CD1c-positive myeloid dendritic cell (primary cell): Measurements from ENCODE around the gene HOXB3.
A peak's percentile ranks its signal among the peaks of the same experiment; 100 is the strongest.

Experiments
- DNase-seq: peaks from one replicate; pipeline ENCODE4 v3.0.0-alpha.2; 2016; ENCODE audit errors: extremely low spot score

Gene HOXB3

GRCh38 chr17:48589831-48590606, at the start of gene HOXB3:
TSS of gene HOXB3 (minus strand) at chr17:48590241. CDS start at chr17:48552474, 37,767 bp downstream.
- no peak for DNase-seq

DNA sequence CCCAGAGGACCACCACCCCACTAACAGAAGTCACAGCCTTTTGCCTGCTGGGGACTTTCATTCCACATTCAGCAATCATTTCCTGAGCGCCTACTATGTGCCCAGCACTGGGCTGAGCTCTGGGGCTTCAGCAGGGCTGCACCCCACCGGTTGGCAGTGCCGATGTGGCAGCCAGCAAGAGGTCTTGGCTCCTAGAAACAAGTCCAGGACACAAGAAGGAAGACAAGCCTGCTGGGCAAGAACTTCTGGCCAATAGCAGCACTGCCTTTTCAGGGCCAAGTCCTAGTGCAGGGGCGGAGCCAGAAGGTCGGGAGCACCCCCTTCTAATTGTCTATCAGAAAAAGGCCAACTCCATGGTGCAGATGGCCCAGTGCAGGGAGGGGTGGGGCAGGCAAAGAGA, 49.1 kb upstream of the HOXB3 start:
- no peak for DNase-seq

DNA sequence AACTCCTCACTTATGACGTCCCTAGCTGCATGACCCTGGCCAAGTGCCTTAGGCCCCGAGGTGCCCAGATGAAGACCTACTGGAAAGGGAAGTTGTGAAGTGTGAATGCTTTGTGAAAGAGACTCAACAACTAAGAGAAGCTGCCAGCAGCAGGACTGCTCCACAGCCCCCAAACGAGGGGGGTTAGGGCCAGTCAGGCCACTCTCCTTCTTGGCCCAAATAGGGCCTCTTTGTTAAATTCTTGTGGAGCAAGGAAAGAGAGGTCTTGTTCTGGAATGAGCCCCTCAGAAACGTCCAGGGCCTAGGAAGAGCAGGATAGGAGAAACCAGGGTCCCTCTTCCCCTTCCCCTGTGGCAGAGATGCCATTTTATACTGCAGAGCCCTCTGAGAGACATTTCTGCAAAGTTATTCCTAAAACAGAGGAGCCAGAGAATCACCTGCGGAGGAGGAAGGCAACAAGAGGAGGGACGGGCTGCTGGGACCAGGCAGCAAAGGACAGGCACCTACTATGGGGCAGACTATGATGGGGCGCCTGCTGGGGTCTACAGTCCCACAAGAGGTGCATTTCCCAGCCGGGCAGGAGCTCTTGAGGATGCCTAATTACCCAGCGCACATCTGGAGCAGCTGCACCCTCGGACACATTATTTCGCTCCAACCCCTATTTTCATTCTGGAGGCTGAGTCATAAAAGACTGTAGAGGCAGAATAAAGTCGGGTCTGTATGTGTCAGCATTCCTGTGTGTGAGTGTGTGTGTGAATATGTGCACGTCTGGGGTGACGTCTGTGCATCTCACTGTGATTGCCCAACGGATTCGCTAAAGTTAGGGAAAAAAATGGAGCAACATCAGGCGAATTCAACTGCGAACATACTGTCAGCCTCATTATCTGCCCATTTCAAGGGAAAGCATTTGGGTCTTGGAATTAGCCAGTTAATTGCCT, 47.6 kb upstream of the HOXB3 start:
- no peak for DNase-seq

- DNase-seq = peak; percentile 66
Measured at GRCh38 chr17:48636177-48637018, 46.4 kb upstream of the HOXB3 start.

GRCh38 chr17:48634493-48635208, 44.6 kb upstream of the HOXB3 start:
- no peak for DNase-seq

DNA sequence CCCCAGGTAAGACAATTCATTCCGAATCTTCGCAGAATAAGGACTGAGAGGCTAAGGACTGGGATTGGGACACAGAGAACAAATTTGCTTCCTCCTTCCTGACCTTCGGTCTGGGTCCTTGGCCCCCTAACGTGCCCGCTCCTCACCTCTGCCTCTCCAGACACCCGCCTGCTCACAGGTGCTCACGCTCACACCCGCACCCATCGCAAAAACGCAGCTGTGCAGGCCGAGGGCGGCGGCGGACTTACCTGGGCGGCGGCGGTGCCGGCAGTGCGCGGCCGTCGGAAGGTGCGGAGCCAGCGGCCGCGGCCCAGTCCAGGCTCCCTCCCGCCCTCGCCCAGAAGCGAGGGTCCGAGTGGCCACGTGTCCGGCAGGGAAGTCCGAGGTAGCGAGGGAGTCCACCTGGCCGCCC, 43.2 kb upstream of the HOXB3 start:
- DNase-seq = no peak

GRCh38 chr17:48632579-48633265, 42.7 kb upstream of the HOXB3 start:
- DNase-seq = no peak

- no peak for DNase-seq
Measured at GRCh38 chr17:48631693-48632578, 41.9 kb upstream of the HOXB3 start.

GRCh38 chr17:48630925-48631692, 41.1 kb upstream of the HOXB3 start:
- no peak for DNase-seq

GRCh38 chr17:48630009-48630924, 40.2 kb upstream of the HOXB3 start:
- no peak for DNase-seq

GRCh38 chr17:48629411-48629759, 39.3 kb upstream of the HOXB3 start:
- DNase-seq = no peak

DNA sequence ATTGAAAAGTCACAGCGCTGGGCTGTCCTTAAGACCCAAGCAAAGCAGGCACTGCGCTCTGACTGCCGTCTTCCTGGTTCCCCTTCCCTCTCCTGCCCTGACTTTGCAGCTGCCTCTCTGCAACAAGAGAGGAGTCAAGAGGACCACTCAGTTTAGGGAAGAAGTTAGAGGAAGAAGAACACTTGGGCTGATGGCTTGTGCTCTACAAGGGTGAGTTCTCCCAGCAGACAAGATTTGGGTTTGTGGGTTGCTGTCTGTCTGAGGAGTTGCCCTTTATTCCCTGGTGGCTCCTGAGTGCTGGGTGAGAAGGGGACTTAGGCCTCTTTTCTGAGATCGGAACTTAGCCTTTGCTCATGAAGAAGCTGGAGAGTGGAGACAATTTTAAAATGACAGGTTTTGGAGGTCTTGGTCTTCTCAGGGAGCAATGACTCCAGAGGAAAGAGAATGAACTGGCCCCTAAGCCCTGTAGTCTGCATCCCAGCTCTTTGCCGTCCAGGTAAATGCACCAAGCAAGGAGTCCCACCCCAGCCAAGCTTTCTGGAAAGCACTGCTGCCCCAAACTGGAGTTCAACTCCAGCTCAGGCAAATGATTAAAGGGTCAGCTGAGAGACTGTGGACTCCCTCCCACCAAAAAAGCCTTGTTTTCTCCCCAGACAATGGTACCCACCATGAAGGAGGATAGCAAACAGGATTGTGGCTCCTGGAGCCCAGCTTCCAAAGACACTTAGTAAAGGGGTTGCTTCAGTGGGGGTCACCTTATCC, 38.8 kb upstream of the HOXB3 start:
- peak; percentile 34 for DNase-seq

DNA sequence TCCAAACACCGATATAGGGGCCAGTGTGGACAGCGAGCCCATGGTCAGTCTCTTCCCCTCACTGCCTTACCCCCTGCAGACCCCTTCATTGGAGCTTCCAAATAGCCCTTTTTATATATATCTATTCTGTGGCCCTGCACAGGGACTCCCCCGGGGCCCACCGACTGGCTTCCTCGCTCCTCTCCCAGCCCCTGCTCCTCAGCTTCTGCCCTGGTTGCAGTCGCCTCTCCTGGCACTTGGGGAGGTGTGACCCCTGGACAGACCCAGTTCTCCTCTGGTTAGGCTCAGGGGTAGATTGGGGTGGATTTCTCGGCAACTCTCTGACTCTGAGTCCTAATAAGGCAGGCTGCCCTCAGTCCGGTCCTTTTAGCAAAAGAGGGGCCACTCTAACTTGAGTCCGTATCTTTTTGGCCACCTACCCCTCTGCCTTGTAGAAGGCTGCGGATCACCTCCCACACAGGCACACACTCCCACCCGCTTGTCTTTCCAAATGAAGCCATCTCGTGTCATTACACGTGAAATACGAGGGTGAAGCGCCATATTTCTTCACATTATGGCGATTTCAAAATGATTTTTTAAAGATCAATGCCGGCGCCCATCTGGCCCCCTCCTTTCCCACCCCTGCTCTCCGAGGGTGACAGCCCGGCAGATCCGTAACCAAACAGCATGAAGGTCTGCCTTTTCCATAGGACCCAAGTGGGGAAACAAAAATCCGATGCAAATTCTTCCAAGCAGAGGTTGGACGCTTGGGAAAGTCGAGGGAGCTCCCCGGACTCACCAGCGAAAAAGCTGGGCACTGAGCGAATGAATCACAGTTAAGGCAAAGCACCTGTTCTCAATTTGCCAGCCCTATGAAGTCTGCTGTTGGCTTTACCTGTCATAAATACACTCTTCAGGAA, 37.8 kb upstream of the HOXB3 start:
- no peak for DNase-seq

DNA sequence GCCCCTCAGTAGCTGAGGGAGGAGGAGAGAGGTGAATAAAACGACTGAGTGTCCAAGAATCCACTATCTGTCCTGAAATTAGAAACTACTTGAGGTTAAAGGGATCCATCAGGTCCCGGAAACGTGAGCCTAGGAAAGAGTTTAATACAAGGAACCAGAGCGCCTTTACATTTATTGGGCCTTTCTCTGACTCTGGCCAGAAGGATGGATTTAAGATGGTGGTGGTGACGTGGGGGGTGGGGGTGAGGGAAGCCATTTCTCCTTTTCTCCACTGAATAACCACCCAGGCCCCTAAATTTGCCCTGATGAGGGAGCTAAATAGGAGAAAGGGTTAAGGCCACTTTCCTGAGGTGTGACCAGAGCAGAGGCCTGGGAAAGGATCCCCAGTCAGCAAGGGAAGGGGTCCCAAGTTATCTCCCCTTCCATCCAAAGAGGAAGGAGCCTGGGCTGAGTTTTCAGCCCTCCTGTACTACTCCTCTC, 37.1 kb upstream of the HOXB3 start:
- no peak for DNase-seq

DNA sequence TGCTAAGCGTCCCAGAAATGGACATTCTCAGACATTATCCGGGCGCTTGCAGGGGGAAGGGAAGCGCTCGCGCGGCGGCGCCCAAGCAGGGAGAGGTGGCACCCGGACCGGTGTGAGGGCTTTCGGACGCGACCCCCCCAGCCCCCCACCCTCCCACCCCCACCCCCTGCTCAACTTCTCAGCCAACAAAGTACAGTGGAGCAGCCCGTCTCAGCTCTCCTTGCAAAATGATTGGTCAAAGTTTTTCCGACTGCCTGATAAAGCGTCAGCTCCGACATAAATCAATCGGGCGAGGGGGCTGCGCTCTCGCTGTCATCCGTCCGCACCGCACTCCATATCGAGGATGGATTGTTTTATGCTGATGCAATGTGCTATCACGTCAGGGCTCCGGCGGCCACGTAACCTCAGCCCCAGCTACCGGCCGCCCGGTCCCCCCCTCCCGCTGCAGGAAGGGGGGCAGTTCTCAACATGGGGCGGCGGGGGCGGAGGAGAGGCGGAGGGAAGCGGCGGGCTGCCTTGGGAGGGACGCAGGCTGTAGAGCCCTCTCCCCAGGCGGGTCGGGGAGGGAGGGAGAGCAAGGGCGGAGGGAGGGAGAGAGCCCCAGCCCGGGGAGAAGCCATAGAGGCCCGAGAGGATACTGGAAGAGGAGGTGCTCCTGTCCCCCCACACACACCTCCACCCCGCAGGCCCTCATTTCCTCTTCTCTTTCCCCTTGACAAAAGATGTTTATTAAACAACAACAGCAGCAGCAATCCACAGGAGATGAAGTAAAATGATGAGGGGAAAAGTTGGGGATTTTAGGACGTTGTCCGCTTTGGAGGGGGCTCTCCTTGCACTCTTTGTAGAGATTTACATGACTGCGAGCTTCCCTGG, 36.4 kb upstream of the HOXB3 start, which contains the start of gene HOXB9:
HOXB9 (minus strand) TSS at position 114 of the 873 bp plus-strand sequence; CDS start at position 25, 89 bp downstream.
- no peak for DNase-seq
